ENCODE measurements around the gene RHEBL1.

- no peak for TF ChIP-seq BHLHE40 (IDR thresholded peaks at IDR 0.05; ENCODE audit: borderline replicate concordance)
- no peak for TF ChIP-seq NFRKB (IDR thresholded peaks at IDR 0.05)
- TF ChIP-seq FOXK2 (IDR thresholded peaks at IDR 0.05): no peak
- TF ChIP-seq ZNF384 (IDR thresholded peaks at IDR 0.05): no peak
- no peak for TF ChIP-seq SUZ12 (IDR thresholded peaks at IDR 0.05)
- no peak for TF ChIP-seq SP1 (IDR thresholded peaks at IDR 0.05)
- no peak for TF ChIP-seq ARNT (IDR thresholded peaks at IDR 0.05)
- no peak for TF ChIP-seq HDGF (IDR thresholded peaks at IDR 0.05; ENCODE audit: borderline replicate concordance)
- TF ChIP-seq PKNOX1 (IDR thresholded peaks at IDR 0.05): no peak
- TF ChIP-seq L3MBTL2 (conservative IDR thresholded peaks at IDR 0.05): no peak
- no peak for TF ChIP-seq LEF1 (IDR thresholded peaks at IDR 0.05; ENCODE audit: borderline replicate concordance)
- no peak for TF ChIP-seq FOXM1 (IDR thresholded peaks at IDR 0.05; ENCODE audit: borderline replicate concordance)
These were observed 19.2 kb upstream of the RHEBL1 start for GRCh38 chr12:49088932-49089330.

Data from HEK293T (cell line).